Endothelial cell of umbilical vein (primary cell): Measurements from ENCODE around the gene GAL. TPM values are rescaled to one million over a fixed set of nuclear protein-coding genes. Genes with fewer than 3 reads are reported as not detected.

Source experiments
- BruUV-seq: library from RNA; stranded (reverse); fragments of 400-500 nt; replicated peaks from 2 replicates; lab custom pipeline; 2021; lab: Mats Ljungman, UMichigan
- CTCF ChIA-PET: fragments of 300-600, 350-600 bp; sonication (Branson Sonifier 250); formaldehyde crosslinking; loops from one replicate; lab custom pipeline; 2021; ENCODE audit warnings: antibody characterized with exemption, inconsistent platforms; lab: Charles Lee
- POLR2A ChIA-PET: fragments of 300-600, 350-600 bp; sonication (Branson Sonifier 250); formaldehyde crosslinking; loops from one replicate; lab custom pipeline; 2021; ENCODE audit warnings: antibody characterized with exemption, inconsistent platforms; lab: Charles Lee
- DNase-seq: peaks from one replicate; pipeline ENCODE4 v3.0.0-alpha.2; 2011; ENCODE audit warnings: low read depth, low spot score
- FAIRE-seq: peaks from 2 replicates; lab custom pipeline; 2011; peaks lifted over from hg19 to GRCh38; lab: Jason Lieb, UNC
- H2AFZ ChIP-seq: 2 replicates; pipeline ENCODE4 v1.6.0; 2012; ENCODE audit warnings: low read depth, low read length, control low read depth, inconsistent platforms
- H3K27ac ChIP-seq: 2 replicates; pipeline ENCODE4 v1.5.1; 2011; ENCODE audit warnings: low read depth, mild to moderate bottlenecking, control low read depth, low read length, moderate library complexity; ENCODE audit not compliant: insufficient read depth
- H3K27me3 ChIP-seq, 2 experiments: 2 replicates each; pipeline versions ENCODE4 v1.6.0 to v1.6.1; 2011; ENCODE audit warnings: low read length in 2 of 2, mixed read lengths in 1 of 2; ENCODE audit not compliant: control insufficient read depth in 2 of 2, insufficient read depth in 2 of 2
- H3K36me3 ChIP-seq, 2 experiments: 2 replicates in 1 of 2; 3 replicates in 1 of 2; pipeline ENCODE4 v1.5.1; 2011; ENCODE audit warnings: low read length in 2 of 2, mild to moderate bottlenecking in 1 of 2, moderate library complexity in 1 of 2; ENCODE audit not compliant: control insufficient read depth in 2 of 2, insufficient read depth in 2 of 2; ENCODE audit errors: extremely low read depth in 1 of 2
- H3K4me1 ChIP-seq: 3 replicates; pipeline ENCODE4 v1.5.1; 2011; ENCODE audit warnings: mild to moderate bottlenecking, low read length; ENCODE audit not compliant: control insufficient read depth, insufficient read depth; ENCODE audit errors: extremely low read depth
- H3K4me2 ChIP-seq: 2 replicates; pipeline ENCODE4 v1.6.1; 2011; ENCODE audit warnings: low read length, control low read depth, mixed read lengths; ENCODE audit not compliant: insufficient read depth
- H3K4me3 ChIP-seq, 3 experiments: fragments of 200-600 bp in 1 of 3; sonication (generic), shearing (Covaris generic) in 1 of 3; replicated peaks in 1 of 3; 2 replicates each; pipeline ENCODE4 v1.5.1; 2011 to 2016; ENCODE audit warnings: control low read depth in 3 of 3, low read length in 3 of 3, mild to moderate bottlenecking in 2 of 3, inconsistent platforms in 1 of 3, low read depth in 1 of 3, moderate library complexity in 1 of 3; ENCODE audit not compliant: insufficient read depth in 1 of 3
- H3K79me2 ChIP-seq: 2 replicates; pipeline ENCODE4 v1.6.0; 2012; ENCODE audit warnings: low read length, inconsistent platforms; ENCODE audit not compliant: control insufficient read depth, insufficient read depth
- H3K9ac ChIP-seq: replicated peaks from 2 replicates; pipeline ENCODE3; 2011; ENCODE audit warnings: low read length, control low read depth; ENCODE audit not compliant: insufficient read depth; ENCODE audit errors: extremely low read depth
- H3K9me1 ChIP-seq: replicated peaks from 3 replicates; pipeline ENCODE4 v1.6.0; 2011; ENCODE audit warnings: mild to moderate bottlenecking, low read length; ENCODE audit not compliant: control insufficient read depth, insufficient read depth; ENCODE audit errors: extremely low read depth
- H3K9me3 ChIP-seq: replicated peaks from 2 replicates; pipeline ENCODE4 v1.5.1; 2012; ENCODE audit warnings: low read length, inconsistent platforms; ENCODE audit not compliant: control insufficient read depth, insufficient read depth
- H4K20me1 ChIP-seq: replicated peaks from 2 replicates; pipeline ENCODE3; 2011; ENCODE audit warnings: mild to moderate bottlenecking, low read length; ENCODE audit not compliant: control insufficient read depth, insufficient read depth; ENCODE audit errors: extremely low read depth
- EZH2 ChIP-seq: IDR thresholded peaks from 2 replicates; pipeline ENCODE4 v1.6.1; 2012; ENCODE audit warnings: borderline replicate concordance, low read depth, mild to moderate bottlenecking, moderate library complexity, low read length, inconsistent platforms; ENCODE audit not compliant: severe bottlenecking
- FOS ChIP-seq: IDR thresholded peaks from 2 replicates; pipeline ENCODE4 v1.6.1; 2011; ENCODE audit warnings: mild to moderate bottlenecking, low read length, moderate library complexity, borderline replicate concordance; ENCODE audit not compliant: insufficient read depth
- GATA2 ChIP-seq: IDR thresholded peaks from 2 replicates; pipeline ENCODE4 v1.7.0; 2011; ENCODE audit warnings: low read depth, mild to moderate bottlenecking, moderate library complexity, mixed read lengths, low read length; ENCODE audit not compliant: insufficient read length, insufficient read depth
- JUN ChIP-seq: IDR thresholded peaks from 2 replicates; pipeline ENCODE4 v1.6.1; 2011; ENCODE audit warnings: borderline replicate concordance, low read depth; ENCODE audit not compliant: insufficient read length, insufficient read depth
- MAX ChIP-seq: IDR thresholded peaks from 2 replicates; pipeline ENCODE4 v1.6.1; 2011; ENCODE audit not compliant: insufficient read depth, insufficient read length
- MYC ChIP-seq: IDR thresholded peaks from one replicate; pipeline ENCODE4 v1.6.1; 2011; ENCODE audit warnings: mild to moderate bottlenecking, low read depth, low read length
- POLR2A ChIP-seq: IDR thresholded peaks from 2 replicates; pipeline ENCODE4 v1.6.1; 2012; ENCODE audit warnings: low read depth, mild to moderate bottlenecking, control low read depth, low read length
- POLR2AphosphoS5 ChIP-seq: IDR thresholded peaks from 2 replicates; pipeline ENCODE4 v1.6.1; 2012; ENCODE audit warnings: low read depth, mild to moderate bottlenecking, control low read depth, low read length, moderate library complexity; ENCODE audit not compliant: insufficient read depth
- dilution Hi-C: fragments of 300-500 bp; cut with MboI; formaldehyde crosslinking; loops from one replicate; pipeline ENCODE4 v1.15.0; 2019; ENCODE audit warnings: low sequenced_read_pairs; ENCODE audit not compliant: extremely low pct_ligation_motif_present
- intact Hi-C: fragments of 100-400 bp; cut with micrococcal nuclease; formaldehyde crosslinking; loops from one replicate; pipeline ENCODE4 v1.10.0; 2022
- polyA plus RNA-seq, 4 experiments: library from polyadenylated mRNA; depleted of rRNA in 3 of 4; stranded (reverse) in 3 of 4; unstranded in 1 of 4; fragments of >200 nt; gene quantifications; 2 replicates each; pipeline versions ENCODE4 v1.2.1 to v1.2.3, GENCODE V29; 2011 to 2012; ENCODE audit warnings: missing spikeins in 1 of 4
- total RNA-seq: library from RNA; stranded (reverse); gene quantifications from 2 replicates; pipeline ENCODE4 v1.2.3, GENCODE V29; 2021
- TF ChIP-seq, protein P1 (sequence below), 2 donors: IDR thresholded peaks; 1 replicate in 1 of 2; 2 replicates in 1 of 2; pipeline ENCODE4 v1.5.1; 2011; ENCODE audit warnings: low read length in 2 of 2, mild to moderate bottlenecking in 2 of 2, moderate library complexity in 2 of 2, control low read depth in 1 of 2, inconsistent platforms in 1 of 2, low read depth in 1 of 2; ENCODE audit not compliant: insufficient read depth in 1 of 2; ENCODE audit errors: extremely low read depth in 1 of 2

Gene GAL
- total and polyA plus RNA-seq, 2 donors (not counting 3 experiments of a cell fraction or from before 2014, with no cell fraction given): 1.2 to 9.8 TPM

- intact Hi-C loops: no loop called here
- no peak overlapping the region for H2AFZ ChIP-seq
- DNase-seq: no peak
- no peaks in the 10 kb centered on the region for H3K27me3 ChIP-seq
- no peaks in the 10 kb centered on the region for H3K36me3 ChIP-seq
- TF ChIP-seq POLR2A: no peak
- no peak for TF ChIP-seq POLR2AphosphoS5
- TF ChIP-seq EZH2: no peak
- TF ChIP-seq FOS: no peak
- TF ChIP-seq MAX: no peak
- no peak for TF ChIP-seq GATA2
- no peak for TF ChIP-seq JUN
- TF ChIP-seq, protein P1, sequence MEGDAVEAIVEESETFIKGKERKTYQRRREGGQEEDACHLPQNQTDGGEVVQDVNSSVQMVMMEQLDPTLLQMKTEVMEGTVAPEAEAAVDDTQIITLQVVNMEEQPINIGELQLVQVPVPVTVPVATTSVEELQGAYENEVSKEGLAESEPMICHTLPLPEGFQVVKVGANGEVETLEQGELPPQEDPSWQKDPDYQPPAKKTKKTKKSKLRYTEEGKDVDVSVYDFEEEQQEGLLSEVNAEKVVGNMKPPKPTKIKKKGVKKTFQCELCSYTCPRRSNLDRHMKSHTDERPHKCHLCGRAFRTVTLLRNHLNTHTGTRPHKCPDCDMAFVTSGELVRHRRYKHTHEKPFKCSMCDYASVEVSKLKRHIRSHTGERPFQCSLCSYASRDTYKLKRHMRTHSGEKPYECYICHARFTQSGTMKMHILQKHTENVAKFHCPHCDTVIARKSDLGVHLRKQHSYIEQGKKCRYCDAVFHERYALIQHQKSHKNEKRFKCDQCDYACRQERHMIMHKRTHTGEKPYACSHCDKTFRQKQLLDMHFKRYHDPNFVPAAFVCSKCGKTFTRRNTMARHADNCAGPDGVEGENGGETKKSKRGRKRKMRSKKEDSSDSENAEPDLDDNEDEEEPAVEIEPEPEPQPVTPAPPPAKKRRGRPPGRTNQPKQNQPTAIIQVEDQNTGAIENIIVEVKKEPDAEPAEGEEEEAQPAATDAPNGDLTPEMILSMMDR (IDR thresholded peaks at IDR 0.05; ENCODE audit: extremely low read depth in 1 of 2, insufficient read depth in 1 of 2, low read depth in 1 of 2, low read length in 2 of 2): no peak
- TF ChIP-seq MYC: no peak
- FAIRE-seq: no peak
- H3K4me3 ChIP-seq: no peak overlapping the region
- dilution Hi-C loops: no loop called here
- ChIA-PET POLR2A (no interaction called here), CTCF (no interaction called here)
- H3K9ac ChIP-seq: no peak overlapping the region
- no peak overlapping the region for H3K27ac ChIP-seq
- H3K4me1 ChIP-seq: peaks cover 4% of the 10 kb centered on the region
- no peaks in the 10 kb centered on the region for H3K79me2 ChIP-seq
- H3K9me3 ChIP-seq: no peaks in the 10 kb centered on the region
- no peaks in the 10 kb centered on the region for H4K20me1 ChIP-seq
- H3K4me2 ChIP-seq: no peak overlapping the region
- BruUV-seq: no TSS peak
- H3K9me1 ChIP-seq: no peaks in the 10 kb centered on the region
Observed at GRCh38 chr11:68661697-68662603, 22.4 kb upstream of the GAL start.
